GM13976 (cell line): Measurements from ENCODE around the gene IFT20.

Source experiments
- DNase-seq: peaks from one replicate; pipeline ENCODE4 v3.0.0; 2012; ENCODE audit warnings: low spot score
- CTCF ChIP-seq: IDR thresholded peaks from 2 replicates; pipeline ENCODE4 v1.5.1; 2012; ENCODE audit warnings: borderline replicate concordance, mild to moderate bottlenecking; ENCODE audit not compliant: insufficient read depth; ENCODE audit errors: extremely low read depth, missing control alignments, control extremely low read depth
- in situ Hi-C: fragments of 300-500 bp; cut with MboI; formaldehyde crosslinking; loops from one replicate; pipeline ENCODE4 v1.12.0; 2022; ENCODE audit warnings: low sequenced_read_pairs, mixed read lengths, inconsistent platforms; ENCODE audit not compliant: unreplicated experiment

Gene IFT20

GRCh38 chr17:28335201-28335958 lies at the start of gene IFT20, which contains the start of gene TNFAIP1:
TSS of gene IFT20 (minus strand) at chr17:28335472. CDS start at chr17:28331985, 3,487 bp downstream.
TSS of gene TNFAIP1 (plus strand) at chr17:28335761. CDS start at chr17:28339522, 3,761 bp downstream.
- no peak for TF ChIP-seq CTCF
- in situ Hi-C loops, result no loop called here
- DNase-seq, result peak; percentile 98

GRCh38 chr17:28385037-28385400 lies 49.7 kb upstream of the IFT20 start:
- DNase-seq, result no peak
- in situ Hi-C loops, result no loop called here
- TF ChIP-seq CTCF, result no peak

- TF ChIP-seq CTCF, result no peak
- in situ Hi-C loops, result no loop called here
- DNase-seq, result peak; percentile 85
These were observed 49.2 kb upstream of the IFT20 start for GRCh38 chr17:28384281-28385036.

- no peak for DNase-seq
- peak; percentile 55 for TF ChIP-seq CTCF
- in situ Hi-C loops, result no loop called here
These were observed 46.0 kb upstream of the IFT20 start for GRCh38 chr17:28381141-28381825.

GRCh38 chr17:28379814-28380801 lies 44.8 kb upstream of the IFT20 start:
- in situ Hi-C loops, result loop anchor here (10.0 kb wide), 1 partner anchor 55 kb away; no protein-coding TSS in a partner anchor
- no peak for DNase-seq
- TF ChIP-seq CTCF, result no peak
